HEK293 (cell line): ENCODE data around the gene PDHA2.

Source experiments
- CTCF ChIP-seq: fragments of 450-650 bp; formaldehyde crosslinking; IDR thresholded peaks from 2 replicates; pipeline ENCODE4 v1.5.1; 2016; ENCODE audit warnings: missing biosample characterization, missing genetic modification characterization
- PBX3 ChIP-seq: sonication (generic); formaldehyde crosslinking; IDR thresholded peaks from 2 replicates; pipeline ENCODE4 v1.8.1; 2022; ENCODE audit warnings: mild to moderate bottlenecking, moderate library complexity, missing genetic modification reagents
- RBAK ChIP-seq: fragments of 450-650 bp; formaldehyde crosslinking; IDR thresholded peaks from 2 replicates; pipeline ENCODE4 v1.5.1; 2016; ENCODE audit warnings: missing biosample characterization, missing genetic modification characterization
- REPIN1 ChIP-seq: fragments of 450-650 bp; formaldehyde crosslinking; IDR thresholded peaks from 2 replicates; pipeline ENCODE4 v1.5.1; 2017; ENCODE audit warnings: missing biosample characterization, missing genetic modification characterization, low read depth
- ZBTB44 ChIP-seq: fragments of 450-650 bp; IDR thresholded peaks from 2 replicates; pipeline ENCODE4 v1.5.1; 2018; ENCODE audit warnings: missing biosample characterization, mild to moderate bottlenecking, missing genetic modification characterization
- ZIC2 ChIP-seq: fragments of 450-650 bp; formaldehyde crosslinking; IDR thresholded peaks from 2 replicates; pipeline ENCODE4 v1.5.1; 2016; ENCODE audit warnings: missing biosample characterization, missing genetic modification characterization
- ZNF19 ChIP-seq: fragments of 450-650 bp; formaldehyde crosslinking; IDR thresholded peaks from 2 replicates; pipeline ENCODE4; 2016; ENCODE audit warnings: missing biosample characterization, missing genetic modification characterization, low read depth
- ZNF221 ChIP-seq: fragments of 450-650 bp; formaldehyde crosslinking; IDR thresholded peaks from 2 replicates; pipeline ENCODE4 v1.5.1; 2017; ENCODE audit warnings: missing biosample characterization, missing genetic modification characterization, borderline replicate concordance
- ZNF274 ChIP-seq, 2 experiments: fragments of 200-500 bp in 1 of 2; fragments of 450-650 bp in 1 of 2; sonication (Bioruptor generic) in 1 of 2; formaldehyde crosslinking in 1 of 2; IDR thresholded peaks; 2 replicates each; pipeline versions ENCODE4 v1.5.1 to v1.6.1; 2014 to 2016; ENCODE audit warnings: borderline replicate concordance in 1 of 2, inconsistent platforms in 1 of 2, low read length in 1 of 2, missing biosample characterization in 1 of 2, missing genetic modification characterization in 1 of 2
- ZNF488 ChIP-seq: fragments of 450-650 bp; formaldehyde crosslinking; IDR thresholded peaks from 2 replicates; pipeline ENCODE4 v1.5.1; 2016; ENCODE audit warnings: missing biosample characterization, missing genetic modification characterization
- ZNF626 ChIP-seq: fragments of 450-650 bp; sonication (Bioruptor Pico); formaldehyde crosslinking; IDR thresholded peaks from 2 replicates; pipeline ENCODE4 v1.5.1; 2018; ENCODE audit warnings: missing biosample characterization, missing genetic modification characterization, inconsistent platforms
- ZNF837 ChIP-seq: fragments of 450-650 bp; formaldehyde crosslinking; IDR thresholded peaks from 2 replicates; pipeline ENCODE4 v1.5.1; 2016; ENCODE audit warnings: missing biosample characterization, missing genetic modification characterization
- ZSCAN18 ChIP-seq: fragments of 450-650 bp; formaldehyde crosslinking; IDR thresholded peaks from 2 replicates; pipeline ENCODE4 v1.5.1; 2016; ENCODE audit warnings: missing biosample characterization, missing genetic modification characterization
- ZSCAN4 ChIP-seq: fragments of 450-650 bp; formaldehyde crosslinking; IDR thresholded peaks from 2 replicates; pipeline ENCODE4 v1.5.1; 2017; ENCODE audit warnings: missing biosample characterization, missing genetic modification characterization

GRCh38 chr4:95838192-95838591, 1.7 kb upstream of the PDHA2 start:
- TF ChIP-seq CTCF, result no peak
- TF ChIP-seq ZIC2, result no peak
- TF ChIP-seq RBAK (tag by site-specific recombination), result no peak
- no peak for TF ChIP-seq ZNF19 (tag by site-specific recombination)
- TF ChIP-seq ZNF626, result no peak
- TF ChIP-seq ZNF221, result no peak
- TF ChIP-seq ZNF274 (IDR thresholded peaks at IDR 0.05; ENCODE audit: low read length), result no peak
- TF ChIP-seq ZNF274 (tag by site-specific recombination; IDR thresholded peaks at IDR 0.05; ENCODE audit: borderline replicate concordance), result no peak
- no peak for TF ChIP-seq ZSCAN4
- TF ChIP-seq ZSCAN18, result no peak
- TF ChIP-seq ZNF488 (tag by site-specific recombination), result no peak
- TF ChIP-seq ZNF837, result no peak
- TF ChIP-seq ZBTB44, result no peak
- TF ChIP-seq PBX3 (CRISPR knock-in tag), result no peak
- TF ChIP-seq REPIN1 (tag by site-specific recombination), result no peak
